HepG2 (cell line): ENCODE measurements around the gene CACNA2D3. TPM values are rescaled to one million over a fixed set of nuclear protein-coding genes. Genes with fewer than 3 reads are reported as not detected.
A peak's percentile ranks its signal among the peaks of the same experiment; 100 is the strongest.

Experiments used
- ATAC-seq: fragments of 200-7000 bp; cut with Tn5 transposase; 3 replicates; pipeline ENCODE4 v1.9.1; 2020; ENCODE audit warnings: mild to moderate bottlenecking, moderate library complexity
- BruUV-seq: library from RNA; stranded (reverse); fragments of 400-500 nt; replicated peaks from 2 replicates; lab custom pipeline; 2021; lab: Mats Ljungman, UMichigan
- CTCF ChIA-PET: fragments of 300-600 bp; formaldehyde crosslinking; extraction: SDS; loops from one replicate; lab custom pipeline; 2021; ENCODE audit warnings: low total read pairs, inconsistent platforms, low intra/inter-chr PET ratio; lab: Yijun Ruan, JAX
- POLR2A ChIA-PET: fragments of 350-600 bp; sonication (Branson Sonifier 250); formaldehyde crosslinking; loops from one replicate; lab custom pipeline; 2020; ENCODE audit warnings: antibody characterized with exemption, inconsistent platforms; lab: Yijun Ruan, JAX
- DNase-seq: peaks from one replicate; pipeline ENCODE4 v3.0.0-alpha.2; 2015; ENCODE audit warnings: low spot score
- FAIRE-seq: peaks from 3 replicates; lab custom pipeline; 2011; peaks lifted over from hg19 to GRCh38; lab: Jason Lieb, UNC
- H2AFZ ChIP-seq: one replicate; pipeline ENCODE4 v1.6.1; 2011; ENCODE audit warnings: low read length, inconsistent platforms
- H3K27ac ChIP-seq: fragments of 300-600 bp; 3 replicates; pipeline ENCODE4 v1.8.0; 2011; ENCODE audit warnings: mixed run types, mild to moderate bottlenecking, mixed read lengths, low read length, inconsistent platforms; ENCODE audit not compliant: insufficient read depth; ENCODE audit errors: extremely low read length
- H3K27me3 ChIP-seq, 2 experiments: fragments of 200-600 bp in 1 of 2; 2 replicates in 1 of 2; 3 replicates in 1 of 2; pipeline versions ENCODE4 v1.6.0 to v1.8.0; 2011; ENCODE audit warnings: low read length in 2 of 2, mild to moderate bottlenecking in 2 of 2, moderate library complexity in 2 of 2, inconsistent platforms in 1 of 2; ENCODE audit not compliant: insufficient read depth in 2 of 2, control insufficient read depth in 1 of 2
- H3K36me3 ChIP-seq, 2 experiments: fragments of 200-600 bp in 1 of 2; replicated peaks in 1 of 2; 2 replicates in 1 of 2; 3 replicates in 1 of 2; pipeline versions ENCODE4 v1.5.1 to v1.8.0; 2011; ENCODE audit warnings: low read length in 2 of 2, inconsistent platforms in 1 of 2; ENCODE audit not compliant: insufficient read depth in 2 of 2, control insufficient read depth in 1 of 2
- H3K4me1 ChIP-seq: 2 replicates; pipeline ENCODE4 v1.5.1; 2012; ENCODE audit warnings: low read length, inconsistent platforms; ENCODE audit not compliant: insufficient read depth
- H3K4me2 ChIP-seq: 2 replicates; pipeline ENCODE4 v1.6.0; 2011; ENCODE audit warnings: low read depth, low read length, inconsistent platforms
- H3K4me3 ChIP-seq, 3 experiments: fragments of 200-600 bp in 1 of 3; sonication (generic), shearing (Covaris generic) in 1 of 3; replicated peaks in 1 of 3; 2 replicates each; pipeline ENCODE4 v1.5.1; 2011 to 2016; ENCODE audit warnings: low read length in 3 of 3, inconsistent platforms in 2 of 3, low read depth in 2 of 3, mild to moderate bottlenecking in 2 of 3, control low read depth in 1 of 3, mixed read lengths in 1 of 3; ENCODE audit not compliant: insufficient read depth in 1 of 3
- H3K79me2 ChIP-seq: one replicate; pipeline ENCODE4 v1.6.1; 2011; ENCODE audit warnings: low read length, inconsistent platforms; ENCODE audit not compliant: insufficient read depth
- H3K9ac ChIP-seq: 2 replicates; pipeline ENCODE4 v1.6.0; 2011; ENCODE audit warnings: mild to moderate bottlenecking, low read depth, low read length, inconsistent platforms; ENCODE audit not compliant: insufficient read depth
- H3K9me3 ChIP-seq: 2 replicates; pipeline ENCODE4 v1.5.1; 2012; ENCODE audit warnings: mild to moderate bottlenecking, low read length
- H4K20me1 ChIP-seq: 2 replicates; pipeline ENCODE4 v1.6.0; 2011; ENCODE audit warnings: inconsistent platforms, mild to moderate bottlenecking, low read length, moderate library complexity; ENCODE audit not compliant: insufficient read depth
- ARHGAP35 ChIP-seq: sonication (generic); formaldehyde crosslinking; IDR thresholded peaks from 2 replicates; pipeline ENCODE4 v1.9.0; 2022; ENCODE audit warnings: mild to moderate bottlenecking, inconsistent platforms, moderate library complexity, missing genetic modification reagents, borderline replicate concordance
- FOXK2 ChIP-seq: fragments of 450-650 bp; IDR thresholded peaks from 2 replicates; pipeline ENCODE4 v1.6.1; 2016
- MAFK ChIP-seq, 2 experiments: IDR thresholded peaks in 1 of 2; conservative IDR thresholded peaks in 1 of 2; 2 replicates each; pipeline ENCODE4 v1.6.1; 2011; ENCODE audit warnings: improper control_type of control experiment in 2 of 2, low read length in 2 of 2
- MAX ChIP-seq: IDR thresholded peaks from 2 replicates; pipeline ENCODE4 v1.6.1; 2012; ENCODE audit warnings: inconsistent platforms
- NFE2L2 ChIP-seq: fragments of 150-350 bp; IDR thresholded peaks from 2 replicates; pipeline ENCODE4 v1.6.1; 2014; ENCODE audit warnings: low read length
- SMARCE1 ChIP-seq: fragments of 450-650 bp; IDR thresholded peaks from 2 replicates; pipeline ENCODE4 v1.6.1; 2017; ENCODE audit warnings: borderline replicate concordance
- ZIK1 ChIP-seq: sonication (generic); formaldehyde crosslinking; IDR thresholded peaks from 2 replicates; pipeline ENCODE4 v1.5.0; 2020; ENCODE audit warnings: mild to moderate bottlenecking, low read depth, missing genetic modification reagents, borderline replicate concordance
- ZNF570 ChIP-seq: sonication (generic); formaldehyde crosslinking; IDR thresholded peaks from 2 replicates; pipeline ENCODE4 v1.4.0; 2020; ENCODE audit warnings: mild to moderate bottlenecking, missing genetic modification reagents, borderline replicate concordance
- WGBS: methylation state at CpG from one replicate; pipeline ENCODE4 v1.1.6; 2017; ENCODE audit warnings: low lambda C conversion rate; 5-methylcytosine and 5-hydroxymethylcytosine counted together
- in situ Hi-C: cut with HindIII; loops from 2 replicates; pipeline ENCODE4 v1.10.0; 2017; ENCODE audit warnings: low pct_unique_long_range_greater_than_20kb; ENCODE audit not compliant: extremely low pct_ligation_motif_present
- intact Hi-C: fragments of 100-400 bp; cut with micrococcal nuclease; formaldehyde crosslinking; loops from one replicate; pipeline ENCODE4 v1.10.0; 2022; ENCODE audit not compliant: unreplicated experiment
- polyA plus RNA-seq, 8 experiments: library from polyadenylated mRNA; depleted of rRNA in 3 of 8; stranded (reverse) in 7 of 8; unstranded in 1 of 8; fragments of >200 nt; fragmentation: Illumina TruSeq in 4 of 8; extraction: Trizol in 4 of 8; gene quantifications; 2 replicates each; pipeline versions ENCODE4 v1.2.1 to v1.2.3, GENCODE V29; 2011 to 2016; ENCODE audit warnings: low read depth in 4 of 8, missing spikeins in 1 of 8, mixed read lengths in 1 of 8; ENCODE audit not compliant: insufficient read depth in 1 of 8
- total RNA-seq, 5 experiments: library from RNA; depleted of rRNA; stranded (reverse); fragments of >200 nt; fragmentation: Illumina TruSeq; extraction: Trizol; gene quantifications; 2 replicates each; pipeline ENCODE4 v1.2.3, GENCODE V29; 2016; ENCODE audit warnings: low read depth in 1 of 5
- TF ChIP-seq, protein P1 (sequence below): IDR thresholded peaks from 2 replicates; pipeline ENCODE4 v1.6.1; 2016; ENCODE audit warnings: mild to moderate bottlenecking
- TF ChIP-seq, protein P2 (sequence below): sonication (generic); formaldehyde crosslinking; IDR thresholded peaks from 2 replicates; pipeline ENCODE4 v1.4.0; 2020; ENCODE audit warnings: missing genetic modification reagents

The CACNA2D3 gene
- total and polyA plus RNA-seq, 2 of the 13 experiments (the other 11 are each of a cell fraction or from before 2014, with no cell fraction given) = not detected

- no peaks in the 10 kb centered on the region for H3K36me3 ChIP-seq
- no peak for ATAC-seq
- BruUV-seq = no TSS peak
- POLR2A ChIA-PET = no interaction called here
- no peak overlapping the region for H3K27ac ChIP-seq
- TF ChIP-seq MAX = no peak
- TF ChIP-seq NFE2L2 = peak; percentile 46; the same call in 1 of the 2 replicates
- peak in 1 of 2 experiments; percentile 32; a peak in 1 of 4 replicates for TF ChIP-seq MAFK (conservative IDR thresholded peaks at IDR 0.05 in 1 of 2, IDR thresholded peaks at IDR 0.05 in 1 of 2; ENCODE audit: low read length in 2 of 2)
- TF ChIP-seq ZNF570 (CRISPR knock-in tag) = no peak
- no peak for TF ChIP-seq ZIK1 (CRISPR knock-in tag)
- TF ChIP-seq, protein P1, sequence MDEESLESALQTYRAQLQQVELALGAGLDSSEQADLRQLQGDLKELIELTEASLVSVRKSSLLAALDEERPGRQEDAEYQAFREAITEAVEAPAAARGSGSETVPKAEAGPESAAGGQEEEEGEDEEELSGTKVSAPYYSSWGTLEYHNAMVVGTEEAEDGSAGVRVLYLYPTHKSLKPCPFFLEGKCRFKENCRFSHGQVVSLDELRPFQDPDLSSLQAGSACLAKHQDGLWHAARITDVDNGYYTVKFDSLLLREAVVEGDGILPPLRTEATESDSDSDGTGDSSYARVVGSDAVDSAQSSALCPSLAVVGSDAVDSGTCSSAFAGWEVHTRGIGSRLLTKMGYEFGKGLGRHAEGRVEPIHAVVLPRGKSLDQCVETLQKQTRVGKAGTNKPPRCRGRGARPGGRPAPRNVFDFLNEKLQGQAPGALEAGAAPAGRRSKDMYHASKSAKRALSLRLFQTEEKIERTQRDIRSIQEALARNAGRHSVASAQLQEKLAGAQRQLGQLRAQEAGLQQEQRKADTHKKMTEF (CRISPR knock-in tag) = no peak
- TF ChIP-seq SMARCE1 = no peak
- TF ChIP-seq ARHGAP35 (CRISPR knock-in tag) = no peak
- TF ChIP-seq, protein P2, sequence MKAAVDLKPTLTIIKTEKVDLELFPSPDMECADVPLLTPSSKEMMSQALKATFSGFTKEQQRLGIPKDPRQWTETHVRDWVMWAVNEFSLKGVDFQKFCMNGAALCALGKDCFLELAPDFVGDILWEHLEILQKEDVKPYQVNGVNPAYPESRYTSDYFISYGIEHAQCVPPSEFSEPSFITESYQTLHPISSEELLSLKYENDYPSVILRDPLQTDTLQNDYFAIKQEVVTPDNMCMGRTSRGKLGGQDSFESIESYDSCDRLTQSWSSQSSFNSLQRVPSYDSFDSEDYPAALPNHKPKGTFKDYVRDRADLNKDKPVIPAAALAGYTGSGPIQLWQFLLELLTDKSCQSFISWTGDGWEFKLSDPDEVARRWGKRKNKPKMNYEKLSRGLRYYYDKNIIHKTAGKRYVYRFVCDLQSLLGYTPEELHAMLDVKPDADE (CRISPR knock-in tag) = no peak
- TF ChIP-seq FOXK2 = no peak
- TF ChIP-seq, all 625 proteins: peak for 2
- CTCF ChIA-PET = no interaction called here
- no peak overlapping the region for H3K4me2 ChIP-seq
- no peak for DNase-seq
- no peak overlapping the region for H3K4me3 ChIP-seq
- in situ Hi-C loops (no loop called here), intact Hi-C loops (no loop called here)
- H4K20me1 ChIP-seq = no peaks in the 10 kb centered on the region
- H3K79me2 ChIP-seq = no peaks in the 10 kb centered on the region
- 28% methylated on average over 9 of the region's 9 CpGs for WGBS
- no peak overlapping the region for H3K9ac ChIP-seq
- H2AFZ ChIP-seq = no peak overlapping the region
- peaks cover 8% of the 10 kb centered on the region for H3K9me3 ChIP-seq
- H3K27me3 ChIP-seq = no peaks in the 10 kb centered on the region
- no peak for FAIRE-seq
- no peaks in the 10 kb centered on the region for H3K4me1 ChIP-seq
These were observed 704.8 kb downstream of the CACNA2D3 start for GRCh38 chr3:54827056-54827687.
